Measurements from ENCODE around the gene ARSA. TPM values are rescaled to one million over a fixed set of nuclear protein-coding genes. Genes with fewer than 3 reads are reported as not detected.

The ARSA gene
- polyA plus RNA-seq, 1 of the 3 experiments (the other 2 are of a cell fraction) = 34.2 TPM

DNA sequence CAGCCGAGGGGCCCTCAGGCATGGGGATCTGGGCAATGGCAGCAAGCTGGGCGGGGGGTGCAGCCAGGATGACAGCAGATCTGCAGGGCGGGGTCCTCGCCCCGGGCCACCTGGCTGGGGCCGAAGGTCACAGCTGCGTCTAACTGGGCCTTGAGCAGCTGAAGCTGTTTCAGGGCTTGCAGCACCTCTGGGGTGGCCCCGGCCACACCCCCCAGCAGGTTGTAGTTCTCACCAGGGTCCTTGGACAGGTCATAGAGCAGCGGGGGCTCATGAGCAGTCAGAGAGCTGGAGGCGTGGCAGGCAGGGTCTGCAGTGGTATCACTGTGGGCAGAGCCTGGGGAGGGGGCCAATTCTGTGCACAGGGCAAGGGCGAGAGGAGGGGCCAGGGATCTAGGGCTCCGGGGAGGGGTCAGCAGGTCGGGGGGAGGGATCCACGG lies 2.8 kb downstream of the ARSA start:
- no peak overlapping the region for H3K4me2 ChIP-seq
- H3K27ac ChIP-seq (ENCODE audit: low read depth in 2 of 2, low read length in 1 of 2) = no peak overlapping the region
- no peaks in the 10 kb centered on the region for H4K20me1 ChIP-seq (ENCODE audit: insufficient read depth)
- no peak overlapping the region for H3K4me3 ChIP-seq (ENCODE audit: low read depth in 2 of 2, low read length in 1 of 2)
- no peak overlapping the region for H3K9ac ChIP-seq
- peaks cover 0 to 6% of the 10 kb centered on the region in 2 experiments for H3K36me3 ChIP-seq (replicated peaks in 1 of 2; ENCODE audit: control insufficient read depth in 1 of 2, insufficient read depth in 2 of 2, low read length in 1 of 2)
- H3K79me2 ChIP-seq (ENCODE audit: insufficient read depth) = peaks cover 7% of the 10 kb centered on the region; the same call in 1 of the 2 replicates
- H2AFZ ChIP-seq (ENCODE audit: low read depth) = no peak overlapping the region
- CTCF ChIA-PET = no interaction called here
- H3F3A ChIP-seq (replicated peaks; ENCODE audit: insufficient read depth) = no peaks in the 10 kb centered on the region
- H3K9me3 ChIP-seq = no peaks in the 10 kb centered on the region
- TF ChIP-seq, protein P1, sequence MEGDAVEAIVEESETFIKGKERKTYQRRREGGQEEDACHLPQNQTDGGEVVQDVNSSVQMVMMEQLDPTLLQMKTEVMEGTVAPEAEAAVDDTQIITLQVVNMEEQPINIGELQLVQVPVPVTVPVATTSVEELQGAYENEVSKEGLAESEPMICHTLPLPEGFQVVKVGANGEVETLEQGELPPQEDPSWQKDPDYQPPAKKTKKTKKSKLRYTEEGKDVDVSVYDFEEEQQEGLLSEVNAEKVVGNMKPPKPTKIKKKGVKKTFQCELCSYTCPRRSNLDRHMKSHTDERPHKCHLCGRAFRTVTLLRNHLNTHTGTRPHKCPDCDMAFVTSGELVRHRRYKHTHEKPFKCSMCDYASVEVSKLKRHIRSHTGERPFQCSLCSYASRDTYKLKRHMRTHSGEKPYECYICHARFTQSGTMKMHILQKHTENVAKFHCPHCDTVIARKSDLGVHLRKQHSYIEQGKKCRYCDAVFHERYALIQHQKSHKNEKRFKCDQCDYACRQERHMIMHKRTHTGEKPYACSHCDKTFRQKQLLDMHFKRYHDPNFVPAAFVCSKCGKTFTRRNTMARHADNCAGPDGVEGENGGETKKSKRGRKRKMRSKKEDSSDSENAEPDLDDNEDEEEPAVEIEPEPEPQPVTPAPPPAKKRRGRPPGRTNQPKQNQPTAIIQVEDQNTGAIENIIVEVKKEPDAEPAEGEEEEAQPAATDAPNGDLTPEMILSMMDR (IDR thresholded peaks at IDR 0.05) = no peak
- TF ChIP-seq JUND (IDR thresholded peaks at IDR 0.05) (no peak), POLR2AphosphoS5 (IDR thresholded peaks at IDR 0.05; ENCODE audit: low read depth, low read length) (no peak), EP300 (IDR thresholded peaks at IDR 0.05; ENCODE audit: borderline replicate concordance in 1 of 2, low read depth in 1 of 2, low read length in 1 of 2) (no peak), RCOR1 (IDR thresholded peaks at IDR 0.05; ENCODE audit: low read length) (no peak), RFX5 (IDR thresholded peaks at IDR 0.05; ENCODE audit: low read length) (no peak), FOXM1 (IDR thresholded peaks at IDR 0.05; ENCODE audit: low read depth) (no peak), YY1 (IDR thresholded peaks at IDR 0.05; ENCODE audit: low read depth) (no peak), GABPA (IDR thresholded peaks at IDR 0.05; ENCODE audit: low read depth) (no peak), FOXJ3 (CRISPR knock-in tag; IDR thresholded peaks at IDR 0.05) (no peak), SIN3A (IDR thresholded peaks at IDR 0.05; ENCODE audit: borderline replicate concordance, low read depth, low read length) (no peak), GATA2 (CRISPR knock-in tag; IDR thresholded peaks at IDR 0.05) (no peak)
- TF ChIP-seq, protein P2, sequence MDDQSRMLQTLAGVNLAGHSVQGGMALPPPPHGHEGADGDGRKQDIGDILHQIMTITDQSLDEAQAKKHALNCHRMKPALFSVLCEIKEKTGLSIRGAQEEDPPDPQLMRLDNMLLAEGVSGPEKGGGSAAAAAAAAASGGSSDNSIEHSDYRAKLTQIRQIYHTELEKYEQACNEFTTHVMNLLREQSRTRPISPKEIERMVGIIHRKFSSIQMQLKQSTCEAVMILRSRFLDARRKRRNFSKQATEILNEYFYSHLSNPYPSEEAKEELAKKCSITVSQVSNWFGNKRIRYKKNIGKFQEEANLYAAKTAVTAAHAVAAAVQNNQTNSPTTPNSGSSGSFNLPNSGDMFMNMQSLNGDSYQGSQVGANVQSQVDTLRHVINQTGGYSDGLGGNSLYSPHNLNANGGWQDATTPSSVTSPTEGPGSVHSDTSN (IDR thresholded peaks at IDR 0.05) = no peak
- TF ChIP-seq, protein P3, sequence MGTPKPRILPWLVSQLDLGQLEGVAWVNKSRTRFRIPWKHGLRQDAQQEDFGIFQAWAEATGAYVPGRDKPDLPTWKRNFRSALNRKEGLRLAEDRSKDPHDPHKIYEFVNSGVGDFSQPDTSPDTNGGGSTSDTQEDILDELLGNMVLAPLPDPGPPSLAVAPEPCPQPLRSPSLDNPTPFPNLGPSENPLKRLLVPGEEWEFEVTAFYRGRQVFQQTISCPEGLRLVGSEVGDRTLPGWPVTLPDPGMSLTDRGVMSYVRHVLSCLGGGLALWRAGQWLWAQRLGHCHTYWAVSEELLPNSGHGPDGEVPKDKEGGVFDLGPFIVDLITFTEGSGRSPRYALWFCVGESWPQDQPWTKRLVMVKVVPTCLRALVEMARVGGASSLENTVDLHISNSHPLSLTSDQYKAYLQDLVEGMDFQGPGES (IDR thresholded peaks at IDR 0.05; ENCODE audit: low read depth, low read length) = no peak
- TF ChIP-seq, protein P4, sequence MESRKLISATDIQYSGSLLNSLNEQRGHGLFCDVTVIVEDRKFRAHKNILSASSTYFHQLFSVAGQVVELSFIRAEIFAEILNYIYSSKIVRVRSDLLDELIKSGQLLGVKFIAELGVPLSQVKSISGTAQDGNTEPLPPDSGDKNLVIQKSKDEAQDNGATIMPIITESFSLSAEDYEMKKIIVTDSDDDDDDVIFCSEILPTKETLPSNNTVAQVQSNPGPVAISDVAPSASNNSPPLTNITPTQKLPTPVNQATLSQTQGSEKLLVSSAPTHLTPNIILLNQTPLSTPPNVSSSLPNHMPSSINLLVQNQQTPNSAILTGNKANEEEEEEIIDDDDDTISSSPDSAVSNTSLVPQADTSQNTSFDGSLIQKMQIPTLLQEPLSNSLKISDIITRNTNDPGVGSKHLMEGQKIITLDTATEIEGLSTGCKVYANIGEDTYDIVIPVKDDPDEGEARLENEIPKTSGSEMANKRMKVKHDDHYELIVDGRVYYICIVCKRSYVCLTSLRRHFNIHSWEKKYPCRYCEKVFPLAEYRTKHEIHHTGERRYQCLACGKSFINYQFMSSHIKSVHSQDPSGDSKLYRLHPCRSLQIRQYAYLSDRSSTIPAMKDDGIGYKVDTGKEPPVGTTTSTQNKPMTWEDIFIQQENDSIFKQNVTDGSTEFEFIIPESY (IDR thresholded peaks at IDR 0.05; ENCODE audit: borderline replicate concordance, low read depth) = no peak
- POLR2A ChIA-PET = no interaction called here
- no peaks in the 10 kb centered on the region for H3K9me2 ChIP-seq
- no peak for DNase-seq
- peaks cover 0 to 30% of the 10 kb centered on the region in 2 experiments; a peak in 2 of 4 replicates for H3K4me1 ChIP-seq (ENCODE audit: control insufficient read depth in 1 of 2, insufficient read depth in 2 of 2, low read depth in 1 of 2, low read length in 1 of 2)
- H3K27me3 ChIP-seq (ENCODE audit: insufficient read depth) = no peaks in the 10 kb centered on the region
- 75% methylated on average over 6 of the region's 14 CpGs for WGBS (ENCODE audit: low lambda C conversion rate)
